ENCODE results near the gene TMEM238.

The TMEM238 gene

DNA sequence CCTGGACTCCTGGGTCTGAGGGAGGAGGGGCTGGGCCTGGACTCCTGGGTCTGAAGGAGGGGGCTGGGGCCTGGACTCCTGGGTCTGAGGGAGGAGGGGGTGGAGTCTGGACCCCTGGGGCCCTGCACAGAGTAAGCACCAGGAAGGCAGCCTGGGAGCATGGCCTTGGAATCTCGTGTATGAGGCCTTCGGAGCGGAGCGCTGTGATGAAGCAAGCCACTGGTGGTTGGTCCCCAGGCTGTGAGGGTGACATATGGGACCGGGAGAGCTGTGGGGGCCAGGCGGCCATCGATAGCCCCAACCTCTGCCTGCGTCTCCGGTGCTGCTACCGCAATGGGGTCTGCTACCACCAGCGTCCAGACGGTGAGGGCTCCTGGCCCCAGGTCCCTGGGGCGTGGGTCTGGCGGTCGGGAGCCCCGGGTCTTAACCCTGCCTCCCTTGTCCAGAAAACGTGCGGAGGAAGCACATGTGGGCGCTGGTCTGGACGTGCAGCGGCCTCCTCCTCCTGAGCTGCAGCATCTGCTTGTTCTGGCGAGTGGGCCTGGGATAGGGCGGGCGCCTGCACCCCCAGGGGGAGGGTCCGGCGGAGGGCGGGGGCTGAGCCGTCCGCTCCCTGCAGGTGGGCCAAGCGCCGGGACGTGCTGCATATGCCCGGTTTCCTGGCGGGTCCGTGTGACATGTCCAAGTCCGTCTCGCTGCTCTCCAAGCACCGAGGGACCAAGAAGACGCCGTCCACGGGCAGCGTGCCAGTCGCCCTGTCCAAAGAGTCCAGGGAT lies 6.5 kb downstream of the TMEM238 start:
- no peak overlapping the region for H3K4me3 ChIP-seq (ENCODE audit: low read length)
- no peak for TF ChIP-seq ZNF274 (IDR thresholded peaks at IDR 0.05; ENCODE audit: low read depth, low read length)

DNA sequence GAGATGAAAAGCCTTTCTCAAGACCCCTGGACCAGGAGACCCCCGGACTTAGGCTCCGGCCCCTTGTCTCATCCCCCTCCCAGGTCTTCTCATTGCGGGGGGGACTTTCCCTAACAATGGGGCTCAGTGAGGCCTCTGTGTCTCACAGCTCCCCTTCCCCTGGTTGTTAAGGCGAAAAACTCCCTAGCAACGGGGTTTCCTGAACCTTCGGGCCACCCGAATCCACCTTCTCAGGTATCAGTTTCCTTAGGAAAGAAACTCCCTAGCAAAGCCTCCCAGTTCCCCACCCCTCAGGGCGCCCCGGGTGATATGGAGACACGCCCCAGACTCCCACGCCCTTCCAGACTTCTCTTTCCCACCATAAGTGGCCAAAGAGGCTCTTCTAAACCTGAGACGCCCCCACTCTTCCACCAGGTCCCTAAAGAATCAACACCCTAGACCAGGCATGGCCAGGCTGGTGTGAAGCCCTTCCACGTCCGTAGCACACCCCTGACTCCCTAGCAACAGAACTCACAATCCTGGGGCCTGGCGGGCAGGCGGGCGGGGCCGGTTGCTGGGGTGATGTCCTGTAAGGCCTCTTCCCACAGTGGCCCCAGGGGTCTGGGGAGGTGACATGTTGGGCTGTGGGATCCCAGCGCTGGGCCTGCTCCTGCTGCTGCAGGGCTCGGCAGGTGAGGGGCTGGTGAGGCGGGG lies 7.7 kb downstream of the TMEM238 start, which contains the start of gene TMEM190:
TSS of gene TMEM190 (plus strand) at position 586 of the 693 bp plus-strand sequence. CDS start at position 614, 28 bp downstream.
- no peak within 1 kb of the TSS for H3K4me3 ChIP-seq (ENCODE audit: low read length)
- TF ChIP-seq ZNF274 (IDR thresholded peaks at IDR 0.05; ENCODE audit: low read depth, low read length), result no peak

DNA sequence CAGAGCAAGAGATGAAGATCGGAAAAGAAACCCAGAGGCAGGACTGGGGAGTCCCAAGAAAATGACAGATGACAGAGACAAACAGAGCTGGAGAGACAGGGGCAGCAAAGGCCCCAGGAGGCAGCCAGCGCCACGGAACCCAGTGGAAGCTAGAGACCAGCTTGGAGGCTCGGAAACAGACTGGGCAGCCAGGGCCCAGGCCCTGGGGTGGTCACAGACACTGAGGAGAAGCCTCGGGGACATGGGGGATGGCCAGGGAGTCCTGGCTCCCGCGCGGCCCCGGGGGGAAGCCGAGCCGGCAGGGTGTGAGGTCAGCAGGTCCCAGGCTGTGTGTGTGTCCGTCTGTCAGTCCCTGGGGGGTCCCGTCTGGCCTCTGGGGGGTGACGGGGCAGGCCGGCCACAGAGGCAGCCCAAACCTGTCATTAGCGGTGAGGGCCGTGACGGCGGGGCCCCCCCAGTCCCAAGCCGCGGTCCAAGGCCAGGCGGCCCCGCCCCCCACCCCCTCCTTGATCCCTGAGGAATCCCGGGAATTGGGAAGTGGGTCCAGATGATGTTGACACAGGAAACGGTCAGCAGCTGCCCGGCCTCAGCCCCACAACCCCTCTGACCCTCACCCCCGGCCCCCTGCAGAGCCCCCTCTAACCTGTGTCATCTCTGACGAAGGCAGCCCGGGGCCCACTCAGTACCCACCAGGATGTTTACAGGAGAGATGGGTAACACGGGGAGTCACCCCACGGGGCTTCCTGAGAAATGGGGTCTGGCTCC lies 9.9 kb downstream of the TMEM238 start:
- no peak for TF ChIP-seq ZNF274 (IDR thresholded peaks at IDR 0.05; ENCODE audit: low read depth, low read length)
- no peak overlapping the region for H3K4me3 ChIP-seq (ENCODE audit: low read length)

DNA sequence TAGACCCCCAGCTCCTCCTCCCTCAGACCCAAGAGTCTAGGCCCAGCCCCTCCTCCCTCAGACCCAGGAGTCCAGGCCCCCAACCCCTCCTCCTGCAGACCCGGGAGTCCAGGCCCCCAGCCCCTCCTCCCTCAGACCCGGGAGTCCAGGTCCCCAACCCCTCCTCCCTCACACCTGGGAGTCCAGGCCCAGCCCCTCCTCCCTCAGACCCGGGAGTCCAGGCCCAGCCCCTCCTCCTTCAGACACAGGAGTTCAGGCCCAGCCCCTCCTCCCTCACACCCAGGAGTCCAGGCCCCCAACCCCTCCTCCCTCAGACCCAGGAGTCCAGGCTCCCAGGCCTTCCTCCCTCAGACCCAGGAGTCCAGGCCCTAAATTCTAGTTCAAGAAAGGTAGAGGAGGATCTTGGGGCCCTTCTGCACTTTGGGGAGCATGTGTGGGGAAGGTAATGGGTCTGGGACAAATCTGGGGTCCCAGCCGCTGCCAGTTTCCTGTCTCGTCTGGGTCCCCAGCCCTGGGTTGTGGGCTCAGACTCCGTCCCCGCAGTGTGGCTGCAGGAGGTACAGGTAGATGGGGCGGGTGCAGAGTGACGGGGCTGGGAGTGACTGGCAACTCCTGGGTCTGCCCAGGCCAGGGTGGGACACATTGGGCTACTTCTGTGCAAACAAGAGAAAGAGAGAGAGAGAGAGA lies 10.6 kb downstream of the TMEM238 start:
- H3K4me3 ChIP-seq (ENCODE audit: low read length), result no peak overlapping the region
- TF ChIP-seq ZNF274 (IDR thresholded peaks at IDR 0.05; ENCODE audit: low read depth, low read length), result no peak

DNA sequence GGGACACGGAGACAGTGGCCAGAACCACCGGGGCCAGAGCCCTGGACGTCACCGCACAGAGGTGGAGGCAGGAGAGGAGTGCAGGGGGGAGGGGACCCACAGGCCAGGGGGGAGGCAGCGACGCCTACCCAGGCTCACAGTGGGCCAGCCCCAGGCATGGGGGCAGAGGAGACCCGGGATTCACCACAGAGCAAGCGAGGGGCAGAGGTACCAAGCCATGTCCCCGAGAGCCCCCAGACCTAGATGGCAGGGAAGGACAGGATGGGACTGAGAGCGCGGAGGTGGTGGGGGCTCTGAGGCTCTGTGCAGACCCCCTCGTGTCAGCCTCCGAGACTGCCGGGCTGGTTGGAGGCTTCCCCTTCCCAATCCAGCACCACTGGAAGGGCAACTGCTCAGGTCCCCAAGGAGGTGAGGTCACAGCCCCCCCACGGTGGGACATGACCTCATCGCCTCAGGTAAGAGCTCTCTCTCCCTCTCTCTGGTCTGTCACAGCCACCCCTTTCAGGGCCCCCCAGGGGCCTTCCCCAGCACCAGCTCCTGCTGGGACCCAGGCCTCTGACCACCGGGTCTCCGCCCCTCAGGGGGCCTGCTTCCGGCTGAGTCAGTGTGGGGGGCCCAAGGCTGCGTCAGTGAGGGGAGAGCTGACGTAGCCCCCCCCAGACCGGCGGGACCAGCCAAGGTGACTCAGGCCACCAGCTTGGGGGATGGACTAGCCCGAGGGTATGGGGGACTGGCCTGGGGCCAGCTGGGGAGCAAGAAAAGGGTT lies 11.6 kb downstream of the TMEM238 start:
- TF ChIP-seq ZNF274 (IDR thresholded peaks at IDR 0.05; ENCODE audit: low read depth, low read length), result no peak
- no peak overlapping the region for H3K4me3 ChIP-seq (ENCODE audit: low read length)

DNA sequence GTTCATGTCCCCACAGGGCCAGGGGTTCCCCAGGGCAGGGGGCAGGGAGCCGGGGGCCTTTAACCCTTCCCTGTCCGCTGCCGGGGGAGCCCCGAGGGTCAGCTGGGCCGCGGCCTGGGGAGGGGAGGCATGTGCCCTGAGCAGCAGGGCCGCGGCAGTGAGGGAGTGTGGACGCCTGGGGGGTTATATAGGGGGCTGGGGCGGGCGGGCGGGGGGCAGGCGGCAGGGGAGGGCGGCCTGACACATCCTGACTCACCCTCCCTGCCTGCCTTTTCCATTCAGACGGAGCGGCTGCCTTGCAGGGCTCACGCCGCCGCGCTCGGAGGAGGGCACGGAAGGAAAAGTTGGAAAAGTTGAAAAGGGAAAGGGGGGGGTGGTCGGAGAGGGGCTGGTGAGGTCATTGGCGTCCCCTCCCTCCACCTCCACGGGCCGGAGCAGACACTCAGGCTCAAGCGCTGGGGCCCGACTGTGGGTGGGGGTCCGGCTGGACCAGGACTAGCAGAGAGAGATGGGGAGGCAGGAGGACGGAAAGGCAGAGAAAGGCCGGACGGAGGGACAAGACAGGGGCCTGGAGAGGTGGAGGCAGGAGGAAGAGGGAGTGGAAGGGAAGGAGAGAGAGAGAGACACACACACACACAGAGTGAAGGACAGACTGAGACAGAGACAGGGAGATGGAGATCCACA lies 13.6 kb downstream of the TMEM238 start, which contains the start of gene IL11:
TSS of gene IL11 (minus strand) at position 159 of the 684 bp plus-strand sequence. CDS start at position 6, 153 bp downstream.
- no peak for TF ChIP-seq ZNF274 (IDR thresholded peaks at IDR 0.05; ENCODE audit: low read depth, low read length)
- no peak within 1 kb of the TSS for H3K4me3 ChIP-seq (ENCODE audit: low read length)

DNA sequence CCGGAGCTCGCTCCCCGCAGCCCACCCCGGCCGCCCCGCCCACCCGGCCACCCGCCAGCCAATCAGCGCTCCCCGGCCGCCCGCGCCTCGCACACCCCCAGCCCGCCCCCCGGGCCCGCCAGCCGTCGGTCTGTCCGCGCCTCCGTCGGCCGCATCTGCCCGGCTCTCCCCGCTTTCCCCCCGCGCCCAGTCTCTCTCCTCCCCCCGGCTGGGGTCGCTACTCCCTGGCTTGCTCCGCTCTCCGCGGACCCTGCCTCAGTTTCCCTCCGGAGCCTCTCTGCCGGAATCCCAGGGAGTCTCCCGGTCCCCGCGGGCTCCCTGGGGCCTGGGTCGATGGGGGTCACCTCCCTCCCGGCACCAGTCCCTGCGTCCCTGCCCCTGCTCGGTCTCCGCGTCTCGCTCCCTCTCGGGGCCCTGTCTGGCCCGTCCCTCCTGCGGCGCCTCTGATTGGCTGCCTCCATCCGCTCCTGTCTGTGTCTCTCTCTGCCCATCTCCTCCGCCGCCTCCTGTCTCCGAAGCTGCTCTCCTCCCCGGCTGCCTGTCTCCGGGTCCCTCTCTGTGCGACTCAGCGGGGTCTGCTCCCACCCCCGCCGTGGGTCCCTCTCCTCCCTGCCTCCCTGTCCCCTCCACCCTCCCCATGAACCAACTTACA lies 14.3 kb downstream of the TMEM238 start:
- no peak overlapping the region for H3K4me3 ChIP-seq (ENCODE audit: low read length)
- TF ChIP-seq ZNF274 (IDR thresholded peaks at IDR 0.05; ENCODE audit: low read depth, low read length), result no peak

DNA sequence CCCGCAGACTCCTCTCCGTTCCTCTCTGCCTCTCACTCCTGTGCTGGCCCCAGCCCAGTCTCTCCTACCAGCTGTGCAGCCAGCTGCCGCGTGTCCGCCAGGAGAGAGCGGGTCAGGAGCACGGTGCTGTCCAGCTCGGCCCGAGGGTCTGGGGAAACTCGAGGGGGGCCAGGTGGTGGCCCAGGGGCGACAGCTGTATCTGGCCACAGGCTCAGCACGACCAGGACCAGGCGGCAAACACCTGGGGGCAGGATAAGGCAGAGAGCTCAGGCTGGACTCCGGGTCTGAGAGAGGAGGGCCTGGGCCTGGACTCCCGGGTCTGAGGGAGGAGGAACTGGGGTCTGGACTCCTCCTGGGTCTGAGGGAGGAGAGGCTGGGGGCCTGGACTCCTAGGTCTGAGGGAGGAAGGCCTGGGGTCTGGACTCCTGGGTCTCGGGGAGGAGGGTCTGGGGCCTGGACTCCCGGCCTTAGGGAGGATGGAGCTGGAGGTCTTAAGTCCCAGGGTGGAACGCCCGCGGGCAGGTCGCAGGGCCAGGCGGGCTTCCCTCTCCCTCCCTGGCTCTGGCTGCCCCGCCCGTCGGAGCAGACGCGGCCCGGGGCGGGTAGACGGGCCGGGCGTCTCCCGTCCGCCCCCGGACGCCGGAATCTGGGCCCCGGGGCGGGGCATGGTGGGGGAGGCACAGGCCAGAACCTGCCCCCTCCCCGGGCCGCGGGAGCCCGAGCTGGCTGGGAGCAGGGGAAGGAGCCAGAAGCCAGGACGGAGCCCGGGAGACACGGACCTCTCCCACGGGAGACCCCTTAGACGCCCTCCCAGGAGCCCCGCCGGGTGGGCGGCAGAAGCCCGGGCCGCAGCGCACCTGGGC lies 15.2 kb downstream of the TMEM238 start:
- no peak overlapping the region for H3K4me3 ChIP-seq (ENCODE audit: low read length)
- no peak for TF ChIP-seq ZNF274 (IDR thresholded peaks at IDR 0.05; ENCODE audit: low read depth, low read length)

DNA sequence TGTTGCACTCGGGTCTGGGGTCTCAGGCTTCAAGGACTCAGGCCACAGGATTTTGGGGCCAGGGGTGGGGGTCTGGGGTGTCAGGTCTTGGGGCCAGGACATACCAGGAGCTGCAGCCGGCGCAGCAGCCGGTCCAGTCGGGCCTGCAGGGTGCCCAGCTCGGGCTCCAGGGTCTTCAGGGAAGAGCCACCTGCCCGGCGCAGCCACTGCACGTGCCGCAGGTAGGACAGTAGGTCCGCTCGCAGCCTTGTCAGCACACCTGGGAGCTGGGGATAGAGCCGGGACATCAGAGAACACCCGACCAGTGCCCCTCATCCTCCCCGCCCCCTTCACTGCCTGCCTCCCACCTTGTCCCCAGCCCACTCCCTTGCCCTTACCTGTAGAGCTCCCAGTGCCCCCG lies 16.0 kb downstream of the TMEM238 start:
- no peak overlapping the region for H3K4me3 ChIP-seq (ENCODE audit: low read length)
- no peak for TF ChIP-seq ZNF274 (IDR thresholded peaks at IDR 0.05; ENCODE audit: low read depth, low read length)

DNA sequence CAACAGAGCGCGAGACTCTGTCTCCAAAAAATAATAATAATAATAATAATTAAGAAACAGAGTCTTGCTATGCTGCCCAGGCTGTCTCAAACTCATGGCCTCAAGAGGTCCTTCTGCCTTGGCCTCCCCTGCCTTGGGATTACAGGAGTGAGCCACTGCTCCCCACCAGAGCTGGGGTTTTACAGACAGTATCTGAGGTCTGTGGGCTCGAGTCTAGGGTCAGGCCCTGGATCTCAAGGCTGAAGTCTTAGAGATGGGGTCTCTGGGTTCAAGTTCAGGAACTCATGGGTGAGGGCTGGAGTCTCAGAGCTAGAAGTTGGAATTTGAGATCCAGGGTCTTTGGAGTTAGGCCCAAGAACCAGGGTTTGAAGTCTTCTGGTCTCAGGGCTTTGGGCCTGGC lies 17.3 kb downstream of the TMEM238 start:
- H3K4me3 ChIP-seq (ENCODE audit: low read length), result no peak overlapping the region
- no peak for TF ChIP-seq ZNF274 (IDR thresholded peaks at IDR 0.05; ENCODE audit: low read depth, low read length)

DNA sequence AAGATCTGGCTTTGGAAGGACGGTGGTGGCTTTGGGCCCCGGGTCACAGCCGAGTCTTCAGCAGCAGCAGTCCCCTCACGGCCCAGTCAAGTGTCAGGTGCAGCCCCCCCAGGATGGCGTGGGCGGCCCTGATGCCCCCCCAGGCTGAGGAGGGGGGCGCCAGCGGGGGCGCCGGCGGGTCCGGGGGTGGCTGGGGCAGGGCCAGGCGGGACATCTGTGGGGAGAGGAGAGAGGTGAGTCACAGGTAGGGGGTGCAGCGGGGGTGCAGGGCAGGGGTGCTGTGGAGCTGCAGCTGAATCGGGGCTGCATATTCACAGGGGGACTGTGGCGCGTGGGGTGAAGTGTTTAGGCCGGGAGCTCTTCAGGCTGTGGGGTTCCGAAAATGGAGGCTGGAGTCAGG lies 18.1 kb downstream of the TMEM238 start:
- H3K4me3 ChIP-seq (ENCODE audit: low read length), result no peak overlapping the region
- TF ChIP-seq ZNF274 (IDR thresholded peaks at IDR 0.05; ENCODE audit: low read depth, low read length), result no peak
